Thyroid gland (tissue), 4 donors: ENCODE data around the gene CST7.

Source experiments
- CTCF ChIP-seq, 6 experiments: fragments of 200-600 bp in 3 of 6; fragments of 450-650 bp in 3 of 6; sonication (generic) in 3 of 6; IDR thresholded peaks; one replicate each; pipeline ENCODE4 v1.5.1; 2016 to 2019; ENCODE audit warnings: antibody characterized with exemption in 6 of 6, mild to moderate bottlenecking in 2 of 6, inconsistent platforms in 1 of 6, moderate library complexity in 1 of 6
- POLR2A ChIP-seq, 2 donors: fragments of 450-650 bp; IDR thresholded peaks; one replicate each; pipeline ENCODE4 v1.6.1; 2017; ENCODE audit warnings: antibody characterized with exemption in 2 of 2, mild to moderate bottlenecking in 2 of 2, moderate library complexity in 1 of 2

- TF ChIP-seq CTCF (IDR thresholded peaks at IDR 0.05), result no peak
- no peak for TF ChIP-seq POLR2A (IDR thresholded peaks at IDR 0.05)
These were observed 30.2 kb upstream of the CST7 start for GRCh38 chr20:24918579-24919566.
